Urinary bladder (tissue), 4 donors: ENCODE data around the gene STK39. TPM values are rescaled to one million over a fixed set of nuclear protein-coding genes. Genes with fewer than 3 reads are reported as not detected.

Experiments used
- DNase-seq: peaks from one replicate; pipeline ENCODE4 v3.0.0-alpha.2; 2015; ENCODE audit errors: extremely low spot score
- H3K27ac ChIP-seq: one replicate; pipeline ENCODE4 v1.5.1; 2013; ENCODE audit warnings: low read depth, mild to moderate bottlenecking, moderate library complexity
- H3K36me3 ChIP-seq: one replicate; pipeline ENCODE4 v1.6.1; 2013; ENCODE audit warnings: mild to moderate bottlenecking, moderate library complexity; ENCODE audit not compliant: insufficient read depth
- H3K4me1 ChIP-seq: one replicate; pipeline ENCODE4 v1.6.1; 2013; ENCODE audit warnings: mild to moderate bottlenecking, moderate library complexity; ENCODE audit not compliant: insufficient read depth
- H3K4me3 ChIP-seq: one replicate; pipeline ENCODE4 v1.5.1; 2013; ENCODE audit warnings: low read depth, low read length
- WGBS: extraction: QIAGEN DNeasy Blood & Tissue Kit; methylation state at CpG from one replicate; pipeline ENCODE4 v1.1.7; 2013; 5-methylcytosine and 5-hydroxymethylcytosine counted together
- polyA plus RNA-seq: library from polyadenylated mRNA; stranded (reverse); fragments of 200-250 nt; gene quantifications from one replicate; pipeline ENCODE4 v1.2.3, GENCODE V29; 2013
- total RNA-seq: library from RNA; depleted of rRNA; stranded (reverse); fragments of >200 nt; gene quantifications from one replicate; pipeline ENCODE4 v1.2.3, GENCODE V29; 2014
- donor health status: healthy with polysubstance abuse.
- donor health status: healthy.

The STK39 gene
- total and polyA plus RNA-seq, 2 donors, result 17.5 to 37.7 TPM

- no peak for DNase-seq
- no peaks in the 10 kb centered on the region for H3K36me3 ChIP-seq
- H3K27ac ChIP-seq, result no peak overlapping the region
- no peaks in the 10 kb centered on the region for H3K4me1 ChIP-seq
- 80% methylated on average over 7 of the region's 7 CpGs for WGBS
- H3K4me3 ChIP-seq, result no peak overlapping the region
These were observed 86.5 kb downstream of the STK39 start for GRCh38 chr2:168160897-168161296.

- peak; percentile 41 for DNase-seq
- WGBS, result 86% methylated on average over 8 of the region's 8 CpGs
These were observed 87.4 kb downstream of the STK39 start for GRCh38 chr2:168159754-168160585.

GRCh38 chr2:168158586-168158985 lies 88.8 kb downstream of the STK39 start:
- no peak for DNase-seq
- H3K27ac ChIP-seq, result no peak overlapping the region
- no peaks in the 10 kb centered on the region for H3K4me1 ChIP-seq
- H3K4me3 ChIP-seq, result no peak overlapping the region
- WGBS, result 87% methylated on average over 3 of the region's 3 CpGs
- no peaks in the 10 kb centered on the region for H3K36me3 ChIP-seq

More at GRCh38 chr2:168159754-168160585, 87.4 kb downstream of the STK39 start:
- Histone ChIP-seq H3K36me3 (no peaks in the 10 kb centered on the region), H3K27ac (no peak overlapping the region), H3K4me1 (no peaks in the 10 kb centered on the region), H3K4me3 (no peak overlapping the region)

- H3K4me1 ChIP-seq, result no peaks in the 10 kb centered on the region
- WGBS, result 83% methylated on average over 2 of the region's 2 CpGs
- no peak for DNase-seq
- H3K27ac ChIP-seq, result no peak overlapping the region
- H3K4me3 ChIP-seq, result no peak overlapping the region
- no peaks in the 10 kb centered on the region for H3K36me3 ChIP-seq
These were observed 89.5 kb downstream of the STK39 start for GRCh38 chr2:168157926-168158325.

- no peaks in the 10 kb centered on the region for H3K4me1 ChIP-seq
- H3K36me3 ChIP-seq, result no peaks in the 10 kb centered on the region
- H3K4me3 ChIP-seq, result no peak overlapping the region
- 96% methylated on average over 3 of the region's 3 CpGs for WGBS
- H3K27ac ChIP-seq, result no peak overlapping the region
- DNase-seq, result no peak
These were observed 90.3 kb downstream of the STK39 start for GRCh38 chr2:168157070-168157469.

GRCh38 chr2:168156661-168157060 lies 90.7 kb downstream of the STK39 start:
- Histone ChIP-seq H3K27ac (no peak overlapping the region), H3K4me1 (no peaks in the 10 kb centered on the region), H3K36me3 (no peaks in the 10 kb centered on the region), H3K4me3 (no peak overlapping the region)
- 55% methylated on average over 5 of the region's 5 CpGs for WGBS
- no peak for DNase-seq

GRCh38 chr2:168155680-168156079 lies 91.7 kb downstream of the STK39 start:
- no peaks in the 10 kb centered on the region for H3K4me1 ChIP-seq
- WGBS, result 77% methylated on average over 2 of the region's 2 CpGs
- H3K27ac ChIP-seq, result no peak overlapping the region
- no peak overlapping the region for H3K4me3 ChIP-seq
- H3K36me3 ChIP-seq, result no peaks in the 10 kb centered on the region
- DNase-seq, result no peak

- Histone ChIP-seq H3K4me3 (no peak overlapping the region), H3K27ac (no peak overlapping the region), H3K36me3 (no peaks in the 10 kb centered on the region), H3K4me1 (no peaks in the 10 kb centered on the region)
- WGBS, result 27% methylated on average over 3 of the region's 3 CpGs
- DNase-seq, result no peak
These were observed 92.3 kb downstream of the STK39 start for GRCh38 chr2:168155046-168155445.

GRCh38 chr2:168152902-168153530 lies 94.4 kb downstream of the STK39 start:
- Histone ChIP-seq H3K4me3 (no peak overlapping the region), H3K4me1 (no peaks in the 10 kb centered on the region), H3K36me3 (no peaks in the 10 kb centered on the region), H3K27ac (no peak overlapping the region)
- WGBS, result 97% methylated on average over 2 of the region's 2 CpGs
- no peak for DNase-seq

- no peak for DNase-seq
- H3K36me3 ChIP-seq, result no peaks in the 10 kb centered on the region
- 93% methylated on average over 6 of the region's 6 CpGs for WGBS
- H3K4me3 ChIP-seq, result no peak overlapping the region
- no peak overlapping the region for H3K27ac ChIP-seq
- no peaks in the 10 kb centered on the region for H3K4me1 ChIP-seq
These were observed 97.4 kb downstream of the STK39 start for GRCh38 chr2:168149986-168150385.

- WGBS, result 79% methylated on average over 5 of the region's 5 CpGs
These were observed 98.0 kb downstream of the STK39 start for GRCh38 chr2:168149150-168149974.

GRCh38 chr2:168147830-168148794 lies 99.3 kb downstream of the STK39 start:
- no peak for DNase-seq
- no peak overlapping the region for H3K27ac ChIP-seq
- WGBS, result 75% methylated on average over 8 of the region's 8 CpGs

More at GRCh38 chr2:168149150-168149974, 98.0 kb downstream of the STK39 start:
- no peaks in the 10 kb centered on the region for H3K4me1 ChIP-seq
- H3K27ac ChIP-seq, result no peak overlapping the region
- no peak for DNase-seq
- H3K4me3 ChIP-seq, result no peak overlapping the region
- H3K36me3 ChIP-seq, result no peaks in the 10 kb centered on the region

More at GRCh38 chr2:168147830-168148794, 99.3 kb downstream of the STK39 start:
- H3K4me1 ChIP-seq, result no peaks in the 10 kb centered on the region
- no peak overlapping the region for H3K4me3 ChIP-seq
- H3K36me3 ChIP-seq, result no peaks in the 10 kb centered on the region
